ENCODE results near the gene TAF1C.
"Not testable (repeated sequence)": the region's sequence is repeated elsewhere in the genome, so short reads cannot be mapped to it uniquely, and the experiment has no call there.

Gene TAF1C

DNA sequence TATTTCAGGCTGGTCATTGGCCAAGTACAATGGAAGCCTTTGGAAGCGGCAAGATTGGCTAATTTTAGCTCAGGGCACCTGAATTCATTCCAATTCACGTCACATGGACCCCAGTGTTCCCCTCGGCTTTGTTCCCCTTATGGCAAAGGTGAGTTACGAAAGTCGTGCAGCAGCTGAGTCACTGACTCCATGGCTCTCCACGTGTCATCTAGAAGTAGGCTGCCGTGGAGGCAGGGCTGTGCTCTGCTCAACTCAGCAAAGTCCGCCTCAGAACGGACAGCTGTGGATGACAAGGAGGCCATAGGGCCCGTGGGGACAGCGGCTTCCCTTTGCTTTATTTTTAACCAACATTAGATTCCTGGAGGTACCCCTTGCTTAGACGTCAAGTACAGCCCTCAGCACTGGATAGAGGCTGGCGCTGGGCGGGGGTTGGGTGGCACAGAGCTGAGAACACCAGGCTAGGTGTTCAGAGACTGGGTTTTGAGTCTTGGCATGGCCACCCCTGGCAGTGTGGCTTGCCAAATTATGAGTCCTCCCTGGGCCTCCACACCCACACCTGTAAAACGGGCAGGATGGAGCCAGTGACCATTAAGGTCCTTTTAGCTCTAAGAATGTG is 27.7 kb upstream of the TAF1C start:
- no peak overlapping the region for H3K27ac ChIP-seq

DNA sequence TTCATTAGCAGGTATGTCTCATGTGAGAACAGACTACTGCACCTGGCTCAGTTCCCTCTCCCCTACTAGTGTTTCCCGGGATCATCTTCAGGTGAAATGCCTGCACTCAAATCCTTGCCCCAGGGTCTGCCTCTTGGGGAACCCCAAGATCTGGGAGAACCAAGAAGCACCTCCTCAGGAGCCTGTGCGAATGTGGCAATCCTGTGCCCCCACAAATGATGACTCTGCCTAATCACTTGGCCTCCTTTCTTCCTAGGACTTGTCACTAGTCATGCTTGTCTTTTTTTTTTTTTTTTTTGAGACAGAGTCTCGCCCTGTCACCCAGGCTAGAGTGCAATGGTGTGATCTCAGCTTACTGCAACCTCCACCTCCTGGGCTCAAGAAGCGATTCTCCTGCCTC is 25.8 kb upstream of the TAF1C start:
- H3K27ac ChIP-seq: no peak overlapping the region
- no peak overlapping the region for H3K4me3 ChIP-seq

More for the DNA sequence above, 27.7 kb upstream of the TAF1C start:
- H3K4me3 ChIP-seq: no peak overlapping the region

DNA sequence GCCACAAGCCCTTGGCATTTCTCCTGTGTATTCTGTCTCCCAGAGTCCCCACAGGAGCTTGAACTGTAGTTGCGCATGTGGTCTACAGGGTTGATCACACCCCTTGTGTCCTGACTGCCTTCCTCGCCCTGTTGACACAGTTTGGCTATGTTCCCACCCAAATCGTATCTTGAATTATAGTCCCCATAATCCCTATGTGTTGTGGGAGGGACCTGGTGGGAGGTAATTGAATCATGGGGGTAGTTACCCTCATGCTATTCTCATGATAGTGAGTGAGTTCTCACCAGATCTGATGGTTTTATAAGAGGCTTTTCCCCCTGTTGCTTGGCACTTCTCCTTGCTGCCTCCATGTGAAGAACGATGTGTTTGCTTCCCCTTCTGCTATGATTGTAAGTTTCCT is 25.3 kb upstream of the TAF1C start:
- no peak overlapping the region for H3K4me3 ChIP-seq
- no peak overlapping the region for H3K27ac ChIP-seq

- Histone ChIP-seq H3K4me3 (no peak overlapping the region), H3K27ac (no peak overlapping the region)
These were observed 23.1 kb upstream of the TAF1C start for GRCh38 chr16:84209989-84210388.

DNA sequence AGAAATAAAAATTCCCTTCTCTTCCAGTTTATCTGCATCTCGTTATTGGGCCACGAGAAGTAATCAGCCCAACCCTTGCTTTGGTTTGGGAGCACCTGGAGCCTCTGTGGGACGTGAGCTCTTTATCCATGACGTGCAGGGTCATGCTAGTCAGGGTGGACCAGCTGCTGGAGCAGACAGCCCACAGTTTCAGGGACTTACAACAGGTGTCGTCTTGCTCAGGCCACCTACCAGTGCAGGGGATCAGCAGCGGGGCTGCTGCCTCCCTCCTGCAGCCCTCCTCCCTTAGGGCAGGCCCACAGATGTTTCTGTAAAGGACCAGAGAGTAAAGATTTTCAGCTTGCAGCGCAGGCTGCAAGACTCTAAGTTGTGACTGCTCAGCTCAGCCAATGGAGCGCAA is 21.0 kb upstream of the TAF1C start:
- no peak overlapping the region for H3K27ac ChIP-seq
- H3K4me3 ChIP-seq: no peak overlapping the region

DNA sequence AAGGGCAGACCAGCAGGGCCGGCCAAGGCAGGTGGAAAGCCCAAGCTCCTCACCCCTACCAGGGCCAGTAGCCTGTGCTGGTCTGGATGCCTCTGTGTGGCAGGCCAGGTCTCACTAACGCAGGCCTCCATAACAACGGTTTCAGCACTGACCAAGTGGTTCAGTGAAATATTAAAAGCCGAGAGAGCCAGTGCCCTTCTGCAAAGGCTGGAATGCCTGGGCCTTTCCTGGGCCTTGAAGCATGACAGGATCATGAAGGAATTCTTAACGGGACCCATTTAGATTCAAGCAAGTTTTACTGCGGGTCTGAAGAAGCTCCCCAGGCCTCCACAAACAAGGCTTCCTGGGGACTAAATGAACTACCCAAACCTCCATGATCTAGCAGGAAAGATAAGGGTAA is 20.4 kb upstream of the TAF1C start:
- no peak overlapping the region for H3K27ac ChIP-seq
- H3K4me3 ChIP-seq: no peak overlapping the region

GRCh38 chr16:84205976-84206691 is 19.3 kb upstream of the TAF1C start:
- H3K27ac ChIP-seq: no peak overlapping the region
- H3K4me3 ChIP-seq: no peak overlapping the region

- not testable (repeated sequence) for H3K4me3 ChIP-seq, H3K27ac ChIP-seq
These were observed 18.3 kb upstream of the TAF1C start for GRCh38 chr16:84205123-84205522.

DNA sequence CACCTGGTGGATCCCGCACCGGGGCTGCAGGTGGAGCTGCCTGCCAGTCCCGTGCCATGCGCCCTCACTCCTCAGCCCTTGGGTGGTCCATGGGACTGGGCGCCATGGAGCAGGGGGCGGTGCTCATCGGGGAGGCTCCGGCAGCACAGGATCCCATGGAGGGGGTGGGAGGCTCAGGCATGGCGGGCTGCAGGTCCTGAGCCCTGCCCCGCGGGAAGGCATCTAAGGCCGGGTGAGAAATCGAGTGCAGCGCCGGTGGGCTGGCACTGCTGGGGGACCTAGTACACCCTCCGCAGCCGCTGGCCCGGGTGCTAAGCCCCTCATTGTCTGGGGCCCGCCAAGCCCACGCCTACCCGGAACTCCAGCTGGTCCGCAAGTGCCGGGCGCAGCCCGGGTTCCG is 17.7 kb upstream of the TAF1C start:
- H3K4me3 ChIP-seq, H3K27ac ChIP-seq: not testable (repeated sequence)

DNA sequence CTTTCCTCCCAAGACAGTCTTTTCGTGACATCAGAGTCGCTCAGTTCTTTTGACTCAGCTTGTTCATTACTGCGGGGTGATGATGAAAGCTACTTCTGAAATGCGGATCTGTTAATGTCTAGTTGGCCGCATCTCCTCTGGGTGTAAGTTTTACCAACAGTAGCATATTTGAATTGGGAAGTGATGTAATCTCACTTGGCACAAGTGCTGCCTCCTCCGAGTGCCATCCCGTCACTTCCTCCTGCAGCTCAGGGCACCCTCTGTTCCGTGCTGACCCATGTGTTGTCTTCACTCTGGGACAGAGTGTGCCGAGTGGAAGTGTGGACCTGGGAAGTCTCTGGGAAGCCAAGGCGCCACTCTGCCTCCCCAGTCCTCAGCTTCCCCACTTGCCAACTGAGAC is 13.0 kb upstream of the TAF1C start:
- H3K4me3 ChIP-seq: no peak overlapping the region
- H3K27ac ChIP-seq: peak overlapping the region in 1 of 21 experiments; percentile 3

DNA sequence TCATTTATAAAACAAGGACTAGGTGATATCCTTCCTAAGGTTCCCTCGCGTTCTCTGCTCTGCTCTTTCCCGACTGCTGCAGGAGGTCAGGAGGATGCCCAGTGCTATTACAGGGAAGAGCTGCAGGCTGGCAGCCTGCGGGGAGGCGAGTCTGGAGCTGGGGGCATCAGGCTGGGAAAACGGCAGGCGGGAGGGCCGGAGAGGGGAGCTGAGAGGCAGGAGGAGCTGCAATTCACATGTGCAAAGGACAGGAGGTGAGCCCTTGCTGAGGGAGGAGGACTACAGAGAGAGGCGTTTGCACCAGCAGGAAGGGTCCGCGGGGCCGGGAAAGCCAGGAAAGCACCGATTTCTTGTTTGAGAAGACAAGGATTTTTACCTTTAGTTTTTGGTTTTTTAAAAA is 12.2 kb upstream of the TAF1C start:
- Histone ChIP-seq H3K4me3 (no peak overlapping the region), H3K27ac (no peak overlapping the region)

DNA sequence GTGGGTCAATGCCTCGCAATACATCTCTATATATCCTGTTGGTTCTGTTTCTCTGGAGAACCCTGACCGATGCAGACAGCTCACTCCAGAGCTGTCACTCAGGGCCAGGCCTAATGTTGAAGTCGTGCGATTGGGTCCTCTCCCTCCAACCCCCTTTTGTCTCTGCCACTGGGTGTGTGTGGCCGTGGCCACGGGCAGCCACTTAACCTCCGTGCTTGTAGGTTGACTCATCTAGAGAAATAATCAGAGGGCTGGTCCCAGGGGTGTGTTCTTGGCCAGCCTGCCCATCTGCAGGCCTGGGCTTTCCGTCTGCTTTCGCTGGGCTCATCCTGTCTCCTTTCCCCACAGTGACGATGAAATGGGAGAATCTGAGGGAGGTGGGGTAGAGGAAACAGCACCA is 11.5 kb upstream of the TAF1C start:
- Histone ChIP-seq H3K27ac (peak overlapping the region in 2 of 21 experiments; percentile 9 to 24), H3K4me3 (no peak overlapping the region)

DNA sequence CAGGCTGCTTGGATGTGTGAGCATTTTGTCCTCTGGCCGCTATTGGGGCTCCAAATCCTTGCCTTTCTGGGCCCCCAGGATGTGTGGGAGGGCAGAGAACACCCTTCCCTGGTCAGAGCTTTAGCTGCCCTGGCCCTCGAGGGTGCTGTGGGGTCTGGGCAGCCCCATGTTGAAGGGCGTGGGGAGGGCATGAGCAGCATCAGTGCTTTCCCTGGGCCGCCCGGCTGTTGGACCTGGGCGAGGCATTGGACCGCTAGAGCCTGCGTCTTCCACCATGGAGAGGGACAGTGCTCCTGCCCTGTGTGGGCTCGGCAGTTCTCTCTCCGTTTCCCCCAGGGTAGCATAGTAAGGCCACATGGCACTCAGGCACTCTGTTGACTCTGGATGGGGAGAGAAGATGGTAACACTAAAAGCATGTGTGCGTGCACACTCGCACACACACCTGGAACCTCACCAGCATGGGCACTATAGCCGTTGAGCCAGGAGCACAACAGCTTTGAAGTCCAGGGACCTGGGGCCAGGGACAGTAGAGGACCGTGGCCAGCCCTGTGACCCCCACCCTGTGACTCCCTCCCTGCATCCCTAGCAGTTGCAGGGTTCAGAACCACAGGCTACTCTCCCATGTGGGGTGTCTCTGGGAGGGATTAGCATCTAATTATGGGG is 10.7 kb upstream of the TAF1C start:
- Histone ChIP-seq H3K27ac (peak overlapping the region in 16 of 21 experiments; percentile 5 to 89 (median 70)), H3K4me3 (no peak overlapping the region)

GRCh38 chr16:84196727-84197394 is 10.0 kb upstream of the TAF1C start:
- peak overlapping the region in 17 of 21 experiments; percentile 5 to 89 (median 70) for H3K27ac ChIP-seq
- H3K4me3 ChIP-seq: peak overlapping the region in 5 of 7 experiments; percentile 1 to 29 (median 28)

GRCh38 chr16:84196101-84196500 is 9.2 kb upstream of the TAF1C start:
- Histone ChIP-seq H3K4me3 (peak overlapping the region in 4 of 7 experiments; percentile 8 to 29 (median 28)), H3K27ac (peak overlapping the region in 13 of 21 experiments; percentile 46 to 89 (median 71))

- peak overlapping the region in 4 of 7 experiments; percentile 8 to 29 (median 28) for H3K4me3 ChIP-seq
These were observed 8.6 kb upstream of the TAF1C start for GRCh38 chr16:84195201-84196093.

DNA sequence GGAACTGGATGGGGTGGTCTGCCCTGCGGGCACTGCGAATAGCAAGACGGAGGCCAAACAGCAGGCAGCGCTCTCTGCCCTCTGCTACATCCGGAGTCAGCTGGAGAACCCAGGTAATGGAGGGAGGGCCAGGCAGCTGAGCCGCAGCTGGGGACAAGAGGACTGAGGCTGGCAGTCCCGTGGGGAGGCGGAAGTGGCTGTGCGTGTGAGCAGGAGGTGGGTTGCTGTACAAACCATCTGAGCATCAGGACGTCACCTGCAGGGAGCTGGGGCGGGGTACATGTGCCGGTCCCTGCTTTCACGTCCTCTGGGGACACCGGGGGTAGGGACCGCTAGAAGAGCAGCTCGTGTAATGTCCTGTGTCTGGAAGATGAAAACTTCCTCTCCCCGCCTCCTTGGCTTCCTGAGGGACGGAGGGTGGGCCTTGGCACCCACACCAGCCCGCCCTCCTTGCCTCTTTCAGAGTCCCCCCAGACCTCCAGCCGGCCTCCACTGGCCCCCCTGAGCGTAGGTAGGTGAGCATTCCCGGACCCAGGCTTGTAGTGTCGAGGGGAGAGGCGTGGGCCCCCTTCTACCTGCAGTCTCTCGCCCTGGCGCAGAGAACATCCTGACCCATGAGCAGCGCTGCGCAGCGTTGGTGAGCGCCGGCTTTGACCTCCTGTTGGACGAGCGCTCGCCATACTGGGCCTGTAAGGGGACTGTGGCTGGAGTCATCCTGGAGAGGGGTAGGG is 7.8 kb upstream of the TAF1C start:
- Histone ChIP-seq H3K4me3 (no peak overlapping the region), H3K27ac (peak overlapping the region in 1 of 21 experiments; percentile 89)

More at GRCh38 chr16:84195201-84196093, 8.6 kb upstream of the TAF1C start:
- peak overlapping the region in 4 of 21 experiments; percentile 67 to 89 (median 79) for H3K27ac ChIP-seq

DNA sequence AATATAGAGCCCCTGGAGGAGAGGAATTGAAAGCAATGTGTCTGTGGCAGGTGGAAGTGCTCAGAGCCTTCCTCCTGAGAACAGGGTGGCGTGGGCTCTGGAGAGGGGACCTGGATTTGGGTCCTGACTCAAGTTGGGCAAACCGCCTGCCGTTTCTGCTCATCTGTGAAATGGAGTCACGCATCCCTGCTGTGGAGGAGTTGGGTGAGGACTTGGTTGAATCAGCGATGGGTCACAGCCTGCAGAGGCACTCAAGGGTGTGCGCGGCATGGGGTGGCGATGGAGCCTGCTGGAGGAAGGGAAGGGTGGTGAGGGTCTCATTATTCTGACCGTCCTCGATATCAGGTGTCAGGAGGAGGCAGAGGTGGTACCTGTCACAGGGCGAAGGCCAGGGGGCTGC is 7.2 kb upstream of the TAF1C start:
- no peak overlapping the region for H3K4me3 ChIP-seq
- H3K27ac ChIP-seq: no peak overlapping the region

GRCh38 chr16:84193480-84193879 is 6.6 kb upstream of the TAF1C start:
- no peak overlapping the region for H3K27ac ChIP-seq
- H3K4me3 ChIP-seq: no peak overlapping the region
